ENCODE measurements around the gene GPC5.

- TF ChIP-seq, protein P1, sequence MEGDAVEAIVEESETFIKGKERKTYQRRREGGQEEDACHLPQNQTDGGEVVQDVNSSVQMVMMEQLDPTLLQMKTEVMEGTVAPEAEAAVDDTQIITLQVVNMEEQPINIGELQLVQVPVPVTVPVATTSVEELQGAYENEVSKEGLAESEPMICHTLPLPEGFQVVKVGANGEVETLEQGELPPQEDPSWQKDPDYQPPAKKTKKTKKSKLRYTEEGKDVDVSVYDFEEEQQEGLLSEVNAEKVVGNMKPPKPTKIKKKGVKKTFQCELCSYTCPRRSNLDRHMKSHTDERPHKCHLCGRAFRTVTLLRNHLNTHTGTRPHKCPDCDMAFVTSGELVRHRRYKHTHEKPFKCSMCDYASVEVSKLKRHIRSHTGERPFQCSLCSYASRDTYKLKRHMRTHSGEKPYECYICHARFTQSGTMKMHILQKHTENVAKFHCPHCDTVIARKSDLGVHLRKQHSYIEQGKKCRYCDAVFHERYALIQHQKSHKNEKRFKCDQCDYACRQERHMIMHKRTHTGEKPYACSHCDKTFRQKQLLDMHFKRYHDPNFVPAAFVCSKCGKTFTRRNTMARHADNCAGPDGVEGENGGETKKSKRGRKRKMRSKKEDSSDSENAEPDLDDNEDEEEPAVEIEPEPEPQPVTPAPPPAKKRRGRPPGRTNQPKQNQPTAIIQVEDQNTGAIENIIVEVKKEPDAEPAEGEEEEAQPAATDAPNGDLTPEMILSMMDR (IDR thresholded peaks at IDR 0.05), result no peak
- no peak for TF ChIP-seq POLR2A (IDR thresholded peaks at IDR 0.05)
Measured at GRCh38 chr13:92537471-92537870, 1139.0 kb downstream of the GPC5 start.

Data from uterus (tissue), 2 donors.